Stimulated activated naive CD8-positive, alpha-beta T cell treated with anti-CD3 and anti-CD28 coated beads, Interleukin-15, Interleukin-2, amounts not matched to agents 100 U/mL and 50 U/mL, for 24 hours (primary cell): Measurements from ENCODE around the gene IFNA1.
"Not testable (repeated sequence)": the region's sequence is repeated elsewhere in the genome, so short reads cannot be mapped to it uniquely, and the experiment has no call there.

Source experiments
- ATAC-seq: fragments of 150-1000 bp; cut with Tn5 transposase; one replicate; pipeline ENCODE4 v1.10.0; 2021
- DNase-seq: peaks from one replicate; pipeline ENCODE4 v3.0.0; 2021

The IFNA1 gene

DNA sequence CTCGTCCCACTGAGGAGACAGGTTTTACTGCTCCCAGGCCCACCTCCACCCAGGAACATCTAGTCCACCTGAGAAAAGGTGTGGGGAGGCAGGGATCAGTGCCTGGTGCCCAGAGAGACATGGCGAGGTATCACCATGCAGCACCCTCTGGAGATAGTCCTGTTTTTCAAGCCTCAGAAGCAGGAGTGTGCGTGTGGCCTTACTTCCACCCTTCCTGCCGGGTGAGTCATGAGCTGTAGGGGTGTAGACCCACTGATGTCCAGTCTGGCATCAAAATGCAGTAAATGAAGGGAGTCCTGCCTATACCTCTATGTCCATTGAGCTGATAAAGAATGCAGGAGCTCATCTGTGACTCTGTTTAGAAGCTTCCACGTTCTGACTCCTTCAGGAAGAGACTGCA, 9.1 kb downstream of the IFNA1 start:
- not testable (repeated sequence) for DNase-seq, ATAC-seq

DNA sequence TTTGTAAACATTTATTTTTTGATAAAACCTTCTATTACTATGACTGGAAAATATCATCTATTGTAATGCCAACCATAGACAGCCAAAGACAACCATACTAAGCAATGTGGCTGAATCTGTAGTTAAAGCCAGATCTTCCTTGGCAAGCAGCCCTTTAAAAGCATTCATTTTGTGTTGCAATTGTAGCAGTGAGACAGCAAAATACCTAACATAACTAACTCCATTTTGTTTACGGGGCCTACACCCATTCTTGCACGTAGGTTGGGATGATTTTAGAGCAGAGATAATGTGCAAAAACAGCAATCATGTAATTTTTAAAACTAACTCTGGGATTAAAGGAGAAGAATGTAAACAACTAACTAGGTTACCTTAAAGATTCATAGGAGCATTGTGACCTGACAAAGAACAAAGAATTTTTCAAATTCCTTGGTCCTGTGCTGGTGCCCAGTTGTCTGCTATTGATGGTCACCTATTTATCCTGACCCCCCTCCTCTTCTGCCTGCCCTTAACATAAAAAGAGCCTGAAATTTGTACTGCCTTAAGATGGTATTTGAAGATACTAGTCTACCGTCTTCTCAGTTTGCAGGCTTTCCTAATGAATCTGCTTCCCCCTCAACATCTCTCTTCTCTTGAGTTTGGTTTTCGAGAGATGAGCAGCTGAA, 10.6 kb downstream of the IFNA1 start:
- no peak for ATAC-seq
- no peak for DNase-seq

DNA sequence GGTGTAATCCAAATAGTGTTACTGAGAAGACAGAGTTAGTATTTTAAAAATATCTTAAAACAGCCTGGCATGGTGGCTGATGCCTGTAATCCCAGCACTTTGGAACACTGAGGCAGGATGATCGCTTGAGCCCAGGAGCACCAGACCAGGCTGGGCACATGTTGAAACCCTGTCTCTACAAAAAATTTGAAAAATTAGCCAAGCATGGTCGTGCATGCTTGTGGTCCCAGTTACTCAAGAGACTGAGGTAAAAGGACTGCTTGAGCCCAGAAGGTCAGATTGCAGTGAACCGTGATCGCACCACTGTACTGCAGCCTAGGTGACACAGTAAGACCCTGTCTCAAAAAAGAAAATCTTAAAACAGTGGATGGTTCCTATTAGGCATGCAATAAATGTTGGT, 12.4 kb downstream of the IFNA1 start:
- DNase-seq (no peak), ATAC-seq (no peak)

DNA sequence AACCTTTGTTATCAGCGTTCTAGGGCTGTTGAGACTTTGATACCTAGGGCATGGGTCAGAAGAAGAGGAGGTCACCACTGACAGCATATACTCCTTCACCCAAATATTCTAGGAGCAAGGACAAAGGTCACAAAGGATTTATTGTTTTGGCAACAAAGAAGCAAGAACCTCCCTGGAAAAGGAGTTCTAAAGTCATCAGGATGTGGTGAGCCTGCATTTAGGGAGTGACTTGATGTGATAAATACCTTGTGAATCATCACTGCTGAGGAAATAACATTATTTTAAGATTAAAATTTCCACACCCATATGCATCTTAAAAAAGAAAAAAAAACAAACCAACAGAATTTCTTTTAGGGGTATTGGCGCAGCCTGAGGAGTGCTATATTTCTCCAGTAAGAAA, 13.9 kb downstream of the IFNA1 start:
- DNase-seq, result no peak
- ATAC-seq, result no peak

GRCh38 chr9:21455320-21455719, 15.1 kb downstream of the IFNA1 start:
- DNase-seq (no peak), ATAC-seq (peak; percentile 68)

- no peak for ATAC-seq
Measured at GRCh38 chr9:21461377-21461776, 21.1 kb downstream of the IFNA1 start.

GRCh38 chr9:21465138-21465537, 24.9 kb downstream of the IFNA1 start:
- DNase-seq (no peak), ATAC-seq (no peak)

More at GRCh38 chr9:21461377-21461776, 21.1 kb downstream of the IFNA1 start:
- no peak for DNase-seq

DNA sequence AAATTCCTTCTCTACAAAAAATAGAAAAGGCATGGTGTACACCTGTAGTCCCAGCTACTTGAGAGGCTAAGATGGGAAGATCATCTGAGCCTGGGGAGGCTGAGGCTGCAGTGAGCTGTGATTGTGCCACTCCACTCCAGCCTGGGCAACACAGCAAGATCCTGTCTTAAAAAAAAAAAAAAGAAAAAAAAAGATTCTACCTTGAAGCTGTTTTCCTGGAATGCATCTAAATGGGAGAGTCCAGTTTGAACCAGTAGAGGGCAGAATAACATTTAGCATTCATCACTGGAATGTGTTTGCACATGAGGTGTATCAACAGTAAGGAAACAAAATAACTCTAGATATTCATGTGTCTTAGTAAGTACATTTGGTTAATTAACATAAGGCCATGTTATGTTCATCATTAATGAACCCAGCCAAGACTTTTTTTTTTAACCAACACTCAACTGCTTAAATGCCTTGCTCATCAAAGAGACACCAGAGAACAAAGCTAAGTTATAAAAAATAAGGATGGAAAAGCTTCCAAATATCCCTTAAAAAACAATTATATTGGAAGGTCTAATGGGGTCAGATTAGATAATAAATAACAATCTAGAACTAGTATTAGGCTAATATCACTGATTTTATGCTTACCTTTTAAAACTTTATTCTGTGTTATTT, 25.8 kb downstream of the IFNA1 start:
- DNase-seq, result no peak
- ATAC-seq, result peak; percentile 63

DNA sequence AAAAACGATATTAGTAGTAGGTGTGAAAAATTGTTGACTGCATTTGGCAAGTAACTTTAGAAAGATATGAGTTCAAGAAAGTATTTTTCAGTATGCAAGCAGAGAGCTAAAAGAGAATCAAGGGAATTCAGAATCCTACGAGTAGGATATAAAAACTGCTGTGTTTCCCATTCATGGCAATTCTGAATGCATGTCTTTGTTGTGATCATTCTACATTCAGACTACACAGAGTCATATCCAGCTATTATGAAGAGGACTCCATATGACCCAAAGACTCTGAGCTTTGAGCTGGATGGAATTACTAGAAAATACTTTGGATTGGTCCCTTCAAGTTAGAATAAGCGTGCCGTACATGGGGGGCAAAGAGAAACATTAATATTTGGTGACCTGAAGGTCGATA, 29.9 kb downstream of the IFNA1 start:
- DNase-seq (no peak), ATAC-seq (no peak)

GRCh38 chr9:21473236-21473635, 33.0 kb downstream of the IFNA1 start:
- ATAC-seq, result no peak
- no peak for DNase-seq

DNA sequence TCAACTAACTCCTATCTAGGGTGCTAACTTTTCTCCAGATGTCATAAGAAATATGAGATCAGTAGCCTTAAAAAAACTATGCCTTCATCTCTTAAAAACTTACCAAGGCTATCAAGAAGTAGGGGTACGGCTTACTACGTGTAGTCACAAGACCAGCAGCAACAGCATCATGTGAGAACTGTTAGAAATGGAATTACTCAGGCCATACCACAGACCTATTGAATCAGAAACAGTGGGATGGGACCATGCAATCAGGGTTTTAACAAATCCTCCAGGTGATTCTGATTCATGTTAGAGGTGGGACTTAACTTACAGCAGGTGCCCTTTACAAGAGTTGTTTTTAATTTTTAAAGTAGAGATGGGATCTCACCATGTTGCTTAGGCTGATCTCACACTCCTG, 37.2 kb downstream of the IFNA1 start:
- DNase-seq, result no peak
- peak; percentile 52 for ATAC-seq

GRCh38 chr9:21479152-21479702, 39.0 kb downstream of the IFNA1 start:
- ATAC-seq, result no peak
- DNase-seq, result no peak

DNA sequence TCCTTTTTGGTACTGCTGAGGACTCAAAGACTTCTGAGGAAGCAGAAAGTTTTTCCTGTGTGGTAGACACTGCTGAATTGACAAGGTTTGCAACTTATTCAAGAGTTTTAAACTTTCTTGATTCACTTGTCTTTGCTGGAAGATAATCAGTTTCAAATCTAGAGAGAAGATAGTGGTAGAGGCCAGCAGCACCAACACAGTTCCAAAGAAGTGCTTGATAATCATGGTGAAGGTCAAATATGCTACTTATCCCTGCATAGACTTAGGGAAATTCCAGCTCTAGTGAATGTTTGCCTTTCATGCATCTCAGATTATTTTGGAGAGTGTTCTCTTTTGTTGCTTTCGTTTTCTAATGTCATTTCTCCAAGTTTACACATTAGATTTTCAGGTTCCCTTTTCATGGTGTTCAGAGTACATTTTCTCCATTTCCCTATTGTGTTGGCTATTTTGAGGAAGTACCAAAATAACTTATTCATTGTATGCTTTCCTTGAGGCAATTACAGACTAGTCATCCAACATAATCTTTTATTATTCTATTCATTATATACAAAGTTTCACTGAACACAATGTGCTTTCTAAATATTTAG, 41.3 kb downstream of the IFNA1 start:
- no peak for ATAC-seq
- DNase-seq, result no peak

- ATAC-seq, result no peak
- DNase-seq, result no peak
Measured at GRCh38 chr9:21482213-21482612, 42.0 kb downstream of the IFNA1 start, which contains the start of gene IFNE. TSS of gene IFNE (minus strand) at chr9:21482313. CDS start at chr9:21481694, 619 bp downstream.
